ENCODE data around the gene FIGNL2. TPM values are rescaled to one million over a fixed set of nuclear protein-coding genes. Genes with fewer than 3 reads are reported as not detected.

Gene FIGNL2
- total and polyA plus RNA-seq, 11 donors = 0.13 to 0.93 (median 0.35) TPM

- H3K4me1 ChIP-seq = peaks cover 5 to 41% (median 29%) of the 10 kb centered on the region in 12 donors
- H3K27ac ChIP-seq = no peak overlapping the region
- no peak for TF ChIP-seq POLR2A (IDR thresholded peaks at IDR 0.05)
- TF ChIP-seq, protein P1, sequence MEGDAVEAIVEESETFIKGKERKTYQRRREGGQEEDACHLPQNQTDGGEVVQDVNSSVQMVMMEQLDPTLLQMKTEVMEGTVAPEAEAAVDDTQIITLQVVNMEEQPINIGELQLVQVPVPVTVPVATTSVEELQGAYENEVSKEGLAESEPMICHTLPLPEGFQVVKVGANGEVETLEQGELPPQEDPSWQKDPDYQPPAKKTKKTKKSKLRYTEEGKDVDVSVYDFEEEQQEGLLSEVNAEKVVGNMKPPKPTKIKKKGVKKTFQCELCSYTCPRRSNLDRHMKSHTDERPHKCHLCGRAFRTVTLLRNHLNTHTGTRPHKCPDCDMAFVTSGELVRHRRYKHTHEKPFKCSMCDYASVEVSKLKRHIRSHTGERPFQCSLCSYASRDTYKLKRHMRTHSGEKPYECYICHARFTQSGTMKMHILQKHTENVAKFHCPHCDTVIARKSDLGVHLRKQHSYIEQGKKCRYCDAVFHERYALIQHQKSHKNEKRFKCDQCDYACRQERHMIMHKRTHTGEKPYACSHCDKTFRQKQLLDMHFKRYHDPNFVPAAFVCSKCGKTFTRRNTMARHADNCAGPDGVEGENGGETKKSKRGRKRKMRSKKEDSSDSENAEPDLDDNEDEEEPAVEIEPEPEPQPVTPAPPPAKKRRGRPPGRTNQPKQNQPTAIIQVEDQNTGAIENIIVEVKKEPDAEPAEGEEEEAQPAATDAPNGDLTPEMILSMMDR (IDR thresholded peaks at IDR 0.05) = no peak
- intact Hi-C loops (cut with DNase I) = loop anchor here in 8 of 10 donors (1.0 to 10.0 kb wide), 7 partner anchors 29 to 231 kb away; no protein-coding TSS in a partner anchor
- no peaks in the 10 kb centered on the region for H3K9me3 ChIP-seq
- no peaks in the 10 kb centered on the region for H3K36me3 ChIP-seq
- WGBS, 4 donors = 75 to 92% (median 87%) methylated on average over 6 of the region's 6 CpGs
- no peaks in the 10 kb centered on the region for H3K27me3 ChIP-seq
- ATAC-seq (no peak), DNase-seq (no peak)
- no peak overlapping the region for H3K4me3 ChIP-seq
These were observed 45.3 kb upstream of the FIGNL2 start for GRCh38 chr12:51893786-51894185.

- H3K27ac ChIP-seq = no peak overlapping the region
- intact Hi-C loops (cut with DNase I) = loop anchor here in 3 of 10 donors (1.0 to 10.0 kb wide), 4 partner anchors 35 to 233 kb away; no protein-coding TSS in a partner anchor
- no peaks in the 10 kb centered on the region for H3K9me3 ChIP-seq
- no peaks in the 10 kb centered on the region for H3K36me3 ChIP-seq
- TF ChIP-seq POLR2A (IDR thresholded peaks at IDR 0.05) = no peak
- TF ChIP-seq, protein P1 (IDR thresholded peaks at IDR 0.05) = peak; percentile 23 to 55 (median 39)
- peaks cover 3 to 29% (median 18%) of the 10 kb centered on the region in 12 donors for H3K4me1 ChIP-seq
- H3K27me3 ChIP-seq = no peaks in the 10 kb centered on the region
- DNase-seq = no peak
- ATAC-seq = no peak
- H3K4me3 ChIP-seq = no peak overlapping the region
These were observed 43.3 kb upstream of the FIGNL2 start for GRCh38 chr12:51891843-51892242.

DNA sequence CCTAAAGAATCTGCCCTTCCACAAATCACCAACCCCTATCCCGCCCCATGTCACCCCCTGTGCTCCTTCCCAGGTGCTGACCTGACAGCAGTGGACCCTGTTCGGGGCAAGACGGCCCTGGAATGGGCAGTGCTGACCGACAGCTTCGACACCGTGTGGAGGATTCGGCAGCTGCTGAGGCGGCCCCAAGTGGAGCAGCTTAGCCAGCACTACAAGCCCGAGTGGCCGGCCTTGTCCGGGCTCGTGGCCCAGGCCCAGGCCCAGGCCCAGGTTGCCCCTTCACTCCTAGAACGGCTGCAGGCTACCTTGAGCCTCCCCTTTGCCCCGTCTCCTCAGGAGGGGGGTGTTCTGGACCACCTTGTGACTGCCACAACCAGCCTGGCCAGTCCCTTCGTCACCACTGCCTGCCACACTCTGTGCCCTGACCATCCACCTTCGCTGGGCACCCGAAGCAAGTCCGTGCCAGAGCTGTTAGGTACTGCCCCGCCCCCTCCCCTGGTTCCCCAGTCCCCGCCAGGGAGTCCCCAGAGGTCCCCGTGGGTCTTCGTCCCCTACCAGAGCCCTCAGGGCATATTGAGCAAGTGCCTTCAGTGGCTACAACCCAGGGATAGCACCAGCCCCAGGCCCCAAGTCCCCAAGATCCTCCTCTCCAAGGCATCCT, 42.1 kb upstream of the FIGNL2 start:
- Histone ChIP-seq H3K27me3 (no peaks in the 10 kb centered on the region), H3K4me3 (no peak overlapping the region), H3K36me3 (no peaks in the 10 kb centered on the region), H3K27ac (no peak overlapping the region), H3K9me3 (no peaks in the 10 kb centered on the region), H3K4me1 (peaks cover 3 to 31% (median 18%) of the 10 kb centered on the region in 12 donors)
- ATAC-seq (no peak), DNase-seq (peak in 3 of 5 donors; percentile 24 to 60 (median 25))
- intact Hi-C loops (cut with DNase I) = loop anchor here in 2 of 10 donors (5.0 to 10.0 kb wide), 3 partner anchors 37 to 234 kb away; no protein-coding TSS in a partner anchor
- no peak for TF ChIP-seq POLR2A (IDR thresholded peaks at IDR 0.05)
- TF ChIP-seq, protein P1 (IDR thresholded peaks at IDR 0.05) = no peak
- WGBS, 4 donors = 91 to 96% (median 94%) methylated on average over 20 to 22 of the region's 22 CpGs

DNA sequence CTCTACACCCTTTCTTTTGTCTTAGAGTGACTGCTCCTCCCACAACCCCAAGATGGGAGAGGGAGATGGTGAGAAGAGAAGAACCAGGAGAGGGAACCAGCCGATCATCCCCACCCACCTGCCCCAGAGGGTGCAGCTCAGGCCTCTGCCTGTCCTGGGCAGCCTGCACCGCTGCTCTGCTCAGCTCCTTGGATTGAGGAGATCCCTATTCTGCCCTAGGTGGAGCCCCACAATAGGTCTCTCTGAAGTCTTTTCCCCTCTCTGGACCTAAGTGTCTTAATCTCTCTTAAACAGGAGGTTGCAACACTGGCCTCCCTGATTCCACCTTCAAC, 41.6 kb upstream of the FIGNL2 start:
- ATAC-seq (no peak), DNase-seq (peak in 1 of 5 donors; percentile 35)
- TF ChIP-seq POLR2A (IDR thresholded peaks at IDR 0.05) = no peak
- TF ChIP-seq, protein P1 (IDR thresholded peaks at IDR 0.05) = no peak
- intact Hi-C loops (cut with DNase I) = loop anchor here in 2 of 10 donors (5.0 to 10.0 kb wide), 3 partner anchors 37 to 235 kb away; no protein-coding TSS in a partner anchor
- Histone ChIP-seq H3K36me3 (no peaks in the 10 kb centered on the region), H3K27ac (no peak overlapping the region), H3K4me3 (no peak overlapping the region), H3K27me3 (no peaks in the 10 kb centered on the region), H3K9me3 (no peaks in the 10 kb centered on the region), H3K4me1 (peaks cover 3 to 30% (median 14%) of the 10 kb centered on the region in 12 donors)
- 92 to 100% (median 95%) methylated on average over 1 to 2 of the region's 2 CpGs for WGBS, 4 donors
